Sigmoid colon (tissue), 7 donors: ENCODE data around the gene ITGA7. TPM values are rescaled to one million over a fixed set of nuclear protein-coding genes. Genes with fewer than 3 reads are reported as not detected.

ENCODE experiments used
- DNase-seq: peaks from one replicate; pipeline ENCODE4 v3.0.0-alpha.2; 2019
- H3K27ac ChIP-seq, 4 donors: fragments of 200-600 bp; sonication (generic); one replicate each; pipeline ENCODE4 v1.5.1; 2016 to 2019; ENCODE audit warnings: mild to moderate bottlenecking in 1 of 4
- H3K27me3 ChIP-seq, 3 donors: fragments of 200-600 bp; sonication (generic); one replicate each; pipeline ENCODE4 v1.5.1; 2019; ENCODE audit warnings: mild to moderate bottlenecking in 1 of 3
- H3K36me3 ChIP-seq, 4 donors: fragments of 200-600 bp; sonication (generic); one replicate each; pipeline ENCODE4 v1.5.1; 2016 to 2019
- H3K4me1 ChIP-seq, 4 donors: fragments of 200-600 bp; sonication (generic); one replicate each; pipeline ENCODE4 v1.5.1; 2017 to 2019
- H3K4me3 ChIP-seq, 4 donors: fragments of 200-600 bp; sonication (generic); one replicate each; pipeline ENCODE4 v1.5.1; 2017 to 2019; ENCODE audit warnings: mild to moderate bottlenecking in 2 of 4, moderate library complexity in 1 of 4
- H3K9me3 ChIP-seq, 4 donors: fragments of 200-600 bp in 3 of 4; sonication (generic) in 3 of 4; one replicate each; pipeline versions ENCODE4 v1.5.1 to v1.6.1; 2013 to 2019
- CTCF ChIP-seq, 4 experiments: fragments of 450-650 bp in 3 of 4; fragments of 200-600 bp in 1 of 4; IDR thresholded peaks; one replicate each; pipeline ENCODE4 v1.5.1; 2016 to 2019; ENCODE audit warnings: antibody characterized with exemption in 4 of 4, mild to moderate bottlenecking in 3 of 4, moderate library complexity in 2 of 4
- EP300 ChIP-seq, 4 donors: sonication (generic); formaldehyde crosslinking; IDR thresholded peaks; one replicate each; pipeline ENCODE4 v1.6.1; 2017; ENCODE audit warnings: antibody characterized with exemption in 4 of 4
- POLR2A ChIP-seq, 2 donors: fragments of 450-650 bp; IDR thresholded peaks; one replicate each; pipeline ENCODE4 v1.6.1; 2016; ENCODE audit warnings: antibody characterized with exemption in 2 of 2, mild to moderate bottlenecking in 2 of 2, moderate library complexity in 2 of 2
- POLR2AphosphoS5 ChIP-seq, 4 donors: sonication (generic); formaldehyde crosslinking; IDR thresholded peaks; one replicate each; pipeline ENCODE4 v1.6.1; 2017; ENCODE audit warnings: antibody characterized with exemption in 4 of 4
- WGBS, 2 donors: extraction: QIAGEN DNeasy Blood & Tissue Kit; methylation state at CpG; one replicate each; pipeline ENCODE4 v1.1.7; 2013; 5-methylcytosine and 5-hydroxymethylcytosine counted together
- intact Hi-C: fragments of 100-400 bp; cut with DNase I; formaldehyde crosslinking; loops from one replicate; pipeline ENCODE4 v1.15.1; 2023
- polyA plus RNA-seq, 3 donors: library from polyadenylated mRNA; stranded (reverse); fragments of 200-250 nt; gene quantifications; one replicate each; pipeline ENCODE4 v1.2.3, GENCODE V29; 2013
- total RNA-seq, 4 donors: library from RNA; depleted of rRNA; stranded (reverse); fragments of >200 nt; gene quantifications; one replicate each; pipeline ENCODE4 v1.1.0, GENCODE V29; 2016
- donor health status: healthy with polysubstance abuse.
- donor health status: Bipolar disorder and iron deficiency.
- donor health status: healthy.

ITGA7 gene
- total and polyA plus RNA-seq, 7 donors, result 1.8 to 588 (median 66.6) TPM

GRCh38 chr12:55682087-55682796, 25.5 kb downstream of the ITGA7 start:
- peak; percentile 56 for DNase-seq
- H3K36me3 ChIP-seq, result peaks cover 0 to 27% (median 3%) of the 10 kb centered on the region in 4 donors
- WGBS, 2 donors, result 17 to 67% methylated on average over 13 of the region's 13 CpGs
- H3K27ac ChIP-seq, result peak overlapping the region in 3 of 4 donors; percentile 61 to 69 (median 64)
- H3K4me3 ChIP-seq, result peak overlapping the region in 1 of 4 donors; percentile 14
- intact Hi-C loops, result loop anchor here (1.0 kb wide), 1 partner anchor 39 kb away; no protein-coding TSS in a partner anchor
- no peaks in the 10 kb centered on the region for H3K27me3 ChIP-seq
- no peak for TF ChIP-seq EP300 (IDR thresholded peaks at IDR 0.05)
- TF ChIP-seq POLR2AphosphoS5 (IDR thresholded peaks at IDR 0.05), result no peak
- no peak for TF ChIP-seq CTCF (IDR thresholded peaks at IDR 0.05)
- TF ChIP-seq POLR2A (IDR thresholded peaks at IDR 0.05), result no peak
- no peaks in the 10 kb centered on the region for H3K9me3 ChIP-seq
- H3K4me1 ChIP-seq, result peaks cover 0 to 15% (median 11%) of the 10 kb centered on the region in 4 donors

GRCh38 chr12:55681142-55682077, 26.3 kb downstream of the ITGA7 start:
- intact Hi-C loops, result loop anchor here (1.0 kb wide), 1 partner anchor 40 kb away; no protein-coding TSS in a partner anchor
- peak overlapping the region; percentile 16 to 69 (median 62) for H3K27ac ChIP-seq
- H3K4me3 ChIP-seq, result peak overlapping the region in 1 of 4 donors; percentile 14

GRCh38 chr12:55679691-55680090, 28.0 kb downstream of the ITGA7 start:
- H3K9me3 ChIP-seq, result no peaks in the 10 kb centered on the region
- TF ChIP-seq EP300 (IDR thresholded peaks at IDR 0.05) (no peak), POLR2AphosphoS5 (IDR thresholded peaks at IDR 0.05) (no peak), POLR2A (IDR thresholded peaks at IDR 0.05) (no peak), CTCF (IDR thresholded peaks at IDR 0.05) (no peak)
- peaks cover 0 to 15% (median 11%) of the 10 kb centered on the region in 4 donors for H3K4me1 ChIP-seq
- whole genome bisulfite sequencing, 2 donors, result 89 to 94% methylated on average over 5 of the region's 5 CpGs
- DNase-seq, result peak; percentile 58
- peaks cover 0 to 2% (median 0%) of the 10 kb centered on the region in 4 donors for H3K36me3 ChIP-seq
- intact Hi-C loops, result no loop called here
- H3K27ac ChIP-seq, result no peak overlapping the region
- no peaks in the 10 kb centered on the region for H3K27me3 ChIP-seq
- no peak overlapping the region for H3K4me3 ChIP-seq

More at GRCh38 chr12:55681142-55682077, 26.3 kb downstream of the ITGA7 start:
- Histone ChIP-seq H3K27me3 (no peaks in the 10 kb centered on the region), H3K4me1 (peaks cover 0 to 15% (median 11%) of the 10 kb centered on the region in 4 donors), H3K9me3 (no peaks in the 10 kb centered on the region), H3K36me3 (peaks cover 0 to 19% (median 1%) of the 10 kb centered on the region in 4 donors)
- 2 to 20% methylated on average over 17 of the region's 17 CpGs for WGBS, 2 donors
- TF ChIP-seq POLR2AphosphoS5 (IDR thresholded peaks at IDR 0.05), result peak in 1 of 4 donors; percentile 32
- no peak for TF ChIP-seq EP300 (IDR thresholded peaks at IDR 0.05)
- TF ChIP-seq CTCF (IDR thresholded peaks at IDR 0.05), result peak in 3 of 4 experiments; percentile 28 to 48 (median 44)
- TF ChIP-seq POLR2A (IDR thresholded peaks at IDR 0.05), result no peak
- peak; percentile 81 for DNase-seq

- H3K9me3 ChIP-seq, result no peaks in the 10 kb centered on the region
- no peak overlapping the region for H3K27ac ChIP-seq
- intact Hi-C loops, result no loop called here
- H3K27me3 ChIP-seq, result no peaks in the 10 kb centered on the region
- no peak for TF ChIP-seq POLR2A (IDR thresholded peaks at IDR 0.05)
- peak in 1 of 4 donors; percentile 42 for TF ChIP-seq POLR2AphosphoS5 (IDR thresholded peaks at IDR 0.05)
- TF ChIP-seq CTCF (IDR thresholded peaks at IDR 0.05), result no peak
- TF ChIP-seq EP300 (IDR thresholded peaks at IDR 0.05), result peak in 1 of 4 donors; percentile 58
- DNase-seq, result no peak
- peaks cover 0 to 9% (median 7%) of the 10 kb centered on the region in 4 donors for H3K4me1 ChIP-seq
- 73 to 74% methylated on average over 6 of the region's 6 CpGs for WGBS, 2 donors
- no peaks in the 10 kb centered on the region for H3K36me3 ChIP-seq
- H3K4me3 ChIP-seq, result no peak overlapping the region
Observed at GRCh38 chr12:55676707-55677106, 31.0 kb downstream of the ITGA7 start.
